ENCODE measurements around the gene CELF4. TPM values are rescaled to one million over a fixed set of nuclear protein-coding genes. Genes with fewer than 3 reads are reported as not detected.

The CELF4 gene
- total RNA-seq, 3 donors from 2014 or later = 1.0 TPM; not detected in 2

DNA sequence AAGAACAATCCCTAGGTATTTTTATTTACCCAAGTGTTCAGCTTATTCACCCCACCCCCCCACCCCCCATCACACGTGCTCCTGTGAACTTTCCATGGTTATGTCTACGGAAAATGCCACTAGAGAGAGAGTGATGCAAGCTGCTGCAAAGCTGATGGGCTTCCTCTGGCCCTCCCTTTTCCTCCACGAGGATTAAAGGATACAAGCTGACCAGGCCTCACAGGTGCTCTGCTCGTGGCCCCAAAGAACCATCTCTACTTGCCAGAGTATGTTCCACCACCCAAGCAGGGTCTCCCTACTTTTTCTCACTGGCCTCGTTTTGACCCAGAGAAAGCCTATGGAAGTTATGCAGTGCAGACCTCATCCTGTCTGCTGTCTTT lies 342.6 kb downstream of the CELF4 start:
- H3K4me1 ChIP-seq = no peaks in the 10 kb centered on the region
- no peak overlapping the region for H3K4me3 ChIP-seq
- no peaks in the 10 kb centered on the region for H3K36me3 ChIP-seq
- intact Hi-C loops (cut with DNase I; ENCODE audit: low total_unique reads) = no loop called here
- peaks cover 0 to 8% of the 10 kb centered on the region in 2 donors for H3K9me3 ChIP-seq
- TF ChIP-seq POLR2A (IDR thresholded peaks at IDR 0.05) (no peak), POLR2AphosphoS5 (IDR thresholded peaks at IDR 0.05) (no peak)
- TF ChIP-seq, protein P1, sequence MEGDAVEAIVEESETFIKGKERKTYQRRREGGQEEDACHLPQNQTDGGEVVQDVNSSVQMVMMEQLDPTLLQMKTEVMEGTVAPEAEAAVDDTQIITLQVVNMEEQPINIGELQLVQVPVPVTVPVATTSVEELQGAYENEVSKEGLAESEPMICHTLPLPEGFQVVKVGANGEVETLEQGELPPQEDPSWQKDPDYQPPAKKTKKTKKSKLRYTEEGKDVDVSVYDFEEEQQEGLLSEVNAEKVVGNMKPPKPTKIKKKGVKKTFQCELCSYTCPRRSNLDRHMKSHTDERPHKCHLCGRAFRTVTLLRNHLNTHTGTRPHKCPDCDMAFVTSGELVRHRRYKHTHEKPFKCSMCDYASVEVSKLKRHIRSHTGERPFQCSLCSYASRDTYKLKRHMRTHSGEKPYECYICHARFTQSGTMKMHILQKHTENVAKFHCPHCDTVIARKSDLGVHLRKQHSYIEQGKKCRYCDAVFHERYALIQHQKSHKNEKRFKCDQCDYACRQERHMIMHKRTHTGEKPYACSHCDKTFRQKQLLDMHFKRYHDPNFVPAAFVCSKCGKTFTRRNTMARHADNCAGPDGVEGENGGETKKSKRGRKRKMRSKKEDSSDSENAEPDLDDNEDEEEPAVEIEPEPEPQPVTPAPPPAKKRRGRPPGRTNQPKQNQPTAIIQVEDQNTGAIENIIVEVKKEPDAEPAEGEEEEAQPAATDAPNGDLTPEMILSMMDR (IDR thresholded peaks at IDR 0.05) = no peak
- no peak for DNase-seq (ENCODE audit: low spot score in 2 of 2)
- H3K27ac ChIP-seq = no peak overlapping the region
- H3K27me3 ChIP-seq = no peaks in the 10 kb centered on the region

DNA sequence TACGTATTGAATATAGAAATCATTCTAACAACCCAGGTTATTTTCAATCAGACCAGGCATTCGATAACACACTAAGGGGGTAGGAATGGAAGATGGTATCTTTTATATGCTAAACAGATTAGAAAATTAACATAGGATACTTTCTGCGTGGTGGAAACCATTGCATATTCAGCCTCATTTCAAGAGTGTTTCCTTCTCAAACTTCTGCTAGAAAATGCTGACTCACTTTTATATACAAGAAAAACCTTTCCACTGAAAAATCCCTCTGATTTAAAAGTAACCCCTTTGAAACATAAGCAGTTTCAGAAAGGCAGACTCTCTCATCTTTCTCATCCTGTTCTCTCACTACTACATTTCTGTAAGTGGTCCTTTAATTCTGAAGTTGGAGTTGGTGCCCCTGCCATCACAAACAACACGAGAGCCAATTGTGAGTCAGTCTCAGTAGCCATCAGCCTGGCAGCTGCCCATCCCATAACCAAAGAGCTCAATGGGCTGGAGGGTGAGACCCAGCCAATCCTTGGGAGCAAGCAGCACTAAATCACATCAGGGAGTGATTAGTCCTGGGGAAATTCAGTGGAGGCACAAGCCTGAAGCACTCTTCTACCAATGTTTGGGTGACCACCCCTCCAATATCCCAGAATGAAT lies 343.1 kb downstream of the CELF4 start:
- no peak for TF ChIP-seq POLR2A (IDR thresholded peaks at IDR 0.05)
- no peak for TF ChIP-seq POLR2AphosphoS5 (IDR thresholded peaks at IDR 0.05)
- TF ChIP-seq, protein P1 (IDR thresholded peaks at IDR 0.05) = no peak

DNA sequence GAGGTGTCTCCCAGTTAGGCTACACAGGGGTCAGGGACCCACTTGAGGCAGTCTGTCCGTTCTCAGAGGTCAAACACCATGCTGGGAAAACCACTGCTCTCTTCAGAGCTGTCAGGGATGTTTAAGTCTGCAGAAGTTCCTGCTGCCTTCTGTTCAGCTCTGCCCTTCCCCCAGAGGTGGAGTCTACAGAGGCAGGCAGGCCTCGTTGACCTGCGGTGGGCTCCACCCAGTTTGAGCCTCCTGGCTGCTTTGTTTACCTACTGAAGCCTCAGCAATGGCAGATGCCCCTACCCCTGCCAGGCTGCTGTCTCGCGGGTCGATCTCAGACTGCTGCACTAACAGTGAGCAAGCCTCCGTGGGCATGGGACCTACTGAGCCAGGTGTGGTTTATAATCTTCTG lies 346.3 kb downstream of the CELF4 start:
- intact Hi-C loops (cut with DNase I; ENCODE audit: low total_unique reads) = no loop called here
- TF ChIP-seq POLR2AphosphoS5 (IDR thresholded peaks at IDR 0.05) (no peak), POLR2A (IDR thresholded peaks at IDR 0.05) (no peak)
- TF ChIP-seq, protein P1 (IDR thresholded peaks at IDR 0.05) = no peak
- Histone ChIP-seq H3K4me1 (no peaks in the 10 kb centered on the region), H3K27ac (no peak overlapping the region), H3K27me3 (no peaks in the 10 kb centered on the region), H3K9me3 (peaks cover 4 to 8% of the 10 kb centered on the region in 2 donors), H3K4me3 (no peak overlapping the region), H3K36me3 (no peaks in the 10 kb centered on the region)
- DNase-seq (ENCODE audit: low spot score in 2 of 2) = no peak

More for the DNA sequence above, 343.1 kb downstream of the CELF4 start:
- H3K4me1 ChIP-seq = no peaks in the 10 kb centered on the region
- no peak overlapping the region for H3K4me3 ChIP-seq
- no peaks in the 10 kb centered on the region for H3K27me3 ChIP-seq
- no peak for DNase-seq (ENCODE audit: low spot score in 2 of 2)
- no peak overlapping the region for H3K27ac ChIP-seq
- peaks cover 0 to 8% of the 10 kb centered on the region in 2 donors for H3K9me3 ChIP-seq
- no peaks in the 10 kb centered on the region for H3K36me3 ChIP-seq
- intact Hi-C loops (cut with DNase I; ENCODE audit: low total_unique reads) = no loop called here

DNA sequence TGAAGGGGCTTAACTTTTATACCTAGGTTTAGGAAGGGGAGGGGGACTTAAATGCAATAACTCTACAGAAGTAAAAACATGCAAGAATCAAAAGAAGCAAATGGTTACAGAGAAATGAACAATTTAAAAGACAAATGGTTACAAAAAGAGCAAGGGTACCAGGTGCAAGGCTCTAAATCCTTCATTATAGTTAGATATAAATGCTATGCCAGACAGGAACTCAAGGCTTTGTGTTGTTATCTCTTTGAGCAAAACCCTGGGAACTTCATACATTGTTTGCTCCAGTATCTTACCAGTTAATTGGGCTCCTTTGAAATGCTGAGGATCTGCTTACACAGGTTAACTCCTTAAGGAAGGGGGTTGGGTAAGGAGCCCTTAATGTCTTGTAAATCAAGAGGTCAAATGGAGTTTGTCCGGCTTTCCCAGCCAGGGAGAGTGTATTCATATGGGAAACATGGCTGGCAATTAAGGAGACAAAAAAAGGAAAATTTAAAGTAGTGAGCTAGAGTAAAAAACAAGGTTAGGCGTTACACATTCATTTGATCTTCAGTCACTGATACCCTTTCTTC lies 347.5 kb downstream of the CELF4 start:
- no peaks in the 10 kb centered on the region for H3K36me3 ChIP-seq
- TF ChIP-seq POLR2A (IDR thresholded peaks at IDR 0.05) = no peak
- TF ChIP-seq POLR2AphosphoS5 (IDR thresholded peaks at IDR 0.05) = no peak
- TF ChIP-seq, protein P1 (IDR thresholded peaks at IDR 0.05) = no peak
- no peaks in the 10 kb centered on the region for H3K4me1 ChIP-seq
- intact Hi-C loops (cut with DNase I; ENCODE audit: low total_unique reads) = no loop called here
- DNase-seq (ENCODE audit: low spot score in 2 of 2) = no peak
- H3K4me3 ChIP-seq = no peak overlapping the region
- H3K27ac ChIP-seq = no peak overlapping the region
- H3K27me3 ChIP-seq = no peaks in the 10 kb centered on the region
- H3K9me3 ChIP-seq = peaks cover 5 to 8% of the 10 kb centered on the region in 2 donors

DNA sequence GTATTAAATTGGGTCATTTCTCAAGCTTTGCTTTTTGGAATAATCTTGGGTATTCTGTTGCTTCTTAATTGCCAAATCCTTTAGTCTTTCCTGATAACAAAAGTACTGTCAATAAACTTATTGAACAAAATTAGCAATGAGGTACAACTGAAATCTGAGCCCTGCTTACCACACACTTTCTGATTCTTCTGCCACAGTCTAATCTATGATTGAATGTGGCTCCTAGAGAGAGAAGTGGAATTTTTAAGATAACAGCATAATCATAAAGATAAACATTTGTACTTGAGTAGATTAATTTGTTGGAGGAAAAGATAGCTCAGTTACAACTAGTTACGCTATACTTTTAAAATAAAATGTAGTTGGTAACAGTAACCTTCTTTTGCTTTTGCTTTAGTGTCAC lies 354.8 kb downstream of the CELF4 start:
- no peak for DNase-seq (ENCODE audit: low spot score in 2 of 2)
- Histone ChIP-seq H3K27me3 (no peaks in the 10 kb centered on the region), H3K9me3 (peaks cover 0 to 5% of the 10 kb centered on the region in 2 donors), H3K4me3 (no peak overlapping the region), H3K27ac (no peak overlapping the region), H3K36me3 (no peaks in the 10 kb centered on the region), H3K4me1 (no peaks in the 10 kb centered on the region)
- TF ChIP-seq POLR2AphosphoS5 (IDR thresholded peaks at IDR 0.05) (no peak), POLR2A (IDR thresholded peaks at IDR 0.05) (no peak)
- TF ChIP-seq, protein P1 (IDR thresholded peaks at IDR 0.05) = no peak
- intact Hi-C loops (cut with DNase I; ENCODE audit: low total_unique reads) = no loop called here

Data from breast epithelium (tissue), 4 donors.